Umbilical cord (tissue), 2 donors: ENCODE measurements around the gene KLF17. TPM values are rescaled to one million over a fixed set of nuclear protein-coding genes. Genes with fewer than 3 reads are reported as not detected.

Experiments
- DNase-seq: peaks from one replicate; pipeline ENCODE4 v3.0.0-alpha.2; 2015; ENCODE audit warnings: low spot score
- total RNA-seq: library from RNA; depleted of rRNA; stranded (reverse); fragments of >200 nt; gene quantifications from one replicate; pipeline ENCODE4 v1.2.3, GENCODE V29; 2014; ENCODE audit warnings: low replicate concordance; ENCODE audit not compliant: insufficient read depth

Gene KLF17
- 5.5 TPM for total RNA-seq

DNA sequence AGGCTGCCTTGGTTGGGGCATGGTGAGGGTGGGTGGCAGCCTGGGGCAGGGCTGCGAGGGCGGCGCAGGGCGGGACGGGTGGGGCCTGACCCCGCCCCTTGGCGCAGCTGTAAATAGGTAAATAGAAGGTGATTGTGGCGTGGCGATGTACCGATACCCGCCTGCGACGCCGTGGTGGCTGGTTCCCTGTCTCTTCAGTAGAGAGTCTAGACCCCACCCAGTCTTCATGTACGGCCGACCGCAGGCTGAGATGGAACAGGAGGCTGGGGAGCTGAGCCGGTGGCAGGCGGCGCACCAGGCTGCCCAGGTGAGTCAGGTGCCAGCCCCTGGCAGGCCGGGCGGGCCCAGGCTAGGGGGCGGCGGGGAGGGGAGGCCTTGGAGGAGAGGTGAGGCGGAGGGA, at the start of gene KLF17:
Gene KLF17 (plus strand): TSS at position 140 of the 400 bp plus-strand sequence. CDS start 87 bp downstream, at position 227.
- DNase-seq: no peak

DNA sequence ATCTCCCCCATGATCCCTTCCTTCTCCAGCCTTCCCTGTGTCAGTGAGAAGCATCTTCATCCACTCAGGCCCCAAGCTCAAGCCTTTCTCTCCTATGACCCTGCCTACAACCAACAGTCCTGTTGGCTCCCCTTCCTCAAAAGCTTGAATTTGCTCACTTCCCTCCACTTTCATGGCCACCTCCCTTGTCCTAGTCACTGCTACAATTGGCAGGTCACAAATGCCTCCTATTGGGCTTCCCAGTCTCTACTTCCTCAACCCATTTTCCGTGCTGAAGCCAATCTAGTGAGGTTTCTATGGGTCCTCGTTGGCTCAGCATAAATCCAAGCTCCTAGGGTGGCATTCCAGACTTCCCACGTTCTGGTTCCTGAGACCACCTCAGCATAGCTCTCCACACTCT, 47.2 kb upstream of the KLF17 start:
- no peak for DNase-seq

GRCh38 chr1:44072204-44072603, 46.4 kb upstream of the KLF17 start:
- DNase-seq: no peak

DNA sequence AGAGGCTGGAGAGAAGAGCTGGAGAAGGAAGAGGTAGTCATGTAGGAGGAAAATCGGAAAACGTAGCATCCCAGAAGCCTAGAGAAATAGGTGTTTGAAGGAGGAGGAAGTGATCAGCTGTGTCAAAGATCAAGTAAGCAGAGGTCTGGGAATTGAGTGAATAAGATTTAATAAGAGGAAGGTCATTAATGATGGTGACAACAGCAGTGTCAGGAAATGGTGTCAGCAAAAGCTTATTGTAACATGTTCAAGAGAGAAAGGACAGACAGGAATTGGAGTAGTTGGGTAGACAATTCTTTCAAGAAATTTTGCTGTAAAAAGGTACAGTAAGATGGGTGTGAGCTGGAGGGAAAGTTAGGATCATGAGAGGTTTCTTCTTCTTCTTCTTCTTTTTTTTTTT, 45.8 kb upstream of the KLF17 start:
- no peak for DNase-seq

GRCh38 chr1:44073528-44073927, 45.1 kb upstream of the KLF17 start:
- no peak for DNase-seq

GRCh38 chr1:44074415-44074814, 44.2 kb upstream of the KLF17 start:
- no peak for DNase-seq

GRCh38 chr1:44076066-44076465, 42.6 kb upstream of the KLF17 start:
- DNase-seq: no peak

DNA sequence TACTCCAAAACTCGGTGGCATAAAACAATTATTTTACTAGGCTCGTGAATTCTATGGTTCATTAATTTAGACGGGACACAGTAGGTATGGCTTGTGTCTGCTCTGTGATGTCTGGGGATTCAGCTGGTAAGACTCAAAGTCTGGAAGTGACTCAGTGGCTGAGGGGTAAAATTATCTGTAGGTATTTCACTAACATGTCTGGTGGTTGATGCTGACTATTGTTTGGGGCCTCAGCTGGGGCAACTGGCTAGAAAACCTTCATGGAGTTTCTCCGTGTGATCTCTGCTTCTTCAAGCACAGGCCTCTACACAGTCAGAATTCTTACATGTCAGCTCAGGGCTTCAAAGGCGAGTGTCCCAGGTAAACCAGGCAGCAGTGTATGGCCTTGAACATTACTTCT, 41.2 kb upstream of the KLF17 start:
- no peak for DNase-seq

GRCh38 chr1:44078104-44078503, 40.5 kb upstream of the KLF17 start:
- DNase-seq: no peak

- DNase-seq: no peak
These were observed 39.1 kb upstream of the KLF17 start for GRCh38 chr1:44079566-44079965.

DNA sequence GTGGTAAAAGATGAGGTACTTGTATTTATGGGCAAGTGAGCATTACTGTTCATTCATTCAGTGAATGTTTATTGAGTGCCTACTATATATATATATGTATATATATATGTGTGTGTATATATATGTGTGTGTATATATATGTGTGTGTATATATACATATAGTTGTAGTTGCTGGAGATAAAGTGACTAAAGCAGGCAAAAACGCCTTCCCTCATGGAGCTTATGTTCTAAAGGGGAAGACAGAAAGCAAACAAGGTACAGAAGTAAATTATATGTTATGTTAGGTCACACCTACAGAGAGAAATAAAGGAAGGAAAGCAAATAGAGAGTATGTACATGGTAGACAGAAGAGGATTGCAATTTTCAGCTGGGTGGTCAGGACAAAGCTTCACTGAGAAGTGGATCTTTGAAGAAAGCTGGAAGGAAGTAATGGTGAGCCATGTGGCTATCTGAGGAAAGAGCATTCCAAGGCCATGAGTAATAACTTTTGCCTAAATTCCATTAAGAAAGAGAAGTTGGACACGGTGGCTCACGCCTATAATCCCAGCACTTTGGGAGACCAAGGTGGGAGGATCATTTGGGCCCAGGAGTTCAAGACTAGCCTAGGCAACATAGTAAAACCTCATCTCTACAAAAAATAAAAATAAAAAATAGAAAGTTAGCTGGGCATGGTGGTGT, 33.5 kb upstream of the KLF17 start:
- no peak for DNase-seq

- no peak for DNase-seq
These were observed 31.7 kb upstream of the KLF17 start for GRCh38 chr1:44086692-44087474.

GRCh38 chr1:44089371-44090048, 29.1 kb upstream of the KLF17 start:
- peak; percentile 38 for DNase-seq

GRCh38 chr1:44090429-44091252, 28.0 kb upstream of the KLF17 start:
- no peak for DNase-seq

GRCh38 chr1:44094047-44094446, 24.6 kb upstream of the KLF17 start:
- no peak for DNase-seq

DNA sequence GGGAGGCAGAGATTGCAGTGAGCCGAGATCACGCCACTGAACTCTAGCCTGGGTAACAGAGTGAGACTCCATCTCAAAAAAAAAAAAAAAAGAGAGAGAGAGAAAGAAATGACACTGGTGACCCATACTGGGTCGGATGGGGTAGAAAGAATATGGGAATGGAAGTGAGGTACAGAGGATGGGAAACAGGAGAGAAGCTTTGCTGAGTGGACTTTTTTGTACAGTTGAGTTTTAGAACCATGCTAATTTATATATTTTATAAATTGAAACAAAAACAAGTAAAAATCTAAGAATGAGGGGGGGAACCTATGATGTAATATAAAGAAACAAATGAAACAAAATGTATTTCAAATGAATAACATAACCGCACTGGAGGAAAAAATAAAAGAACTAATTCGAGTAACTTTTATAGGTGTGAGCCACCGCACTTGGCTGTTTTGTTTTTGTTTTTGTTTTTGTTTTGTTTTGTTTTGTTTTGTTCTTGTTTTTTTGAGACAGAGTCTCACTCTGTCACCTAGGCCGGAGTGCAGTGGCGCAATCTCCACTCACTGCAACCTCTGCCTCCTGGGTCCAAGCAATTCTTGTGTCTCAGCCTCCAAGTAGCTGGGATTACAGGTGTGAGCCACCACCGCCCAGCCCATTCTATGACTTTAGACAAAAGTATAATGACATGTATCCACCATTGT, 18.3 kb upstream of the KLF17 start:
- no peak for DNase-seq

DNA sequence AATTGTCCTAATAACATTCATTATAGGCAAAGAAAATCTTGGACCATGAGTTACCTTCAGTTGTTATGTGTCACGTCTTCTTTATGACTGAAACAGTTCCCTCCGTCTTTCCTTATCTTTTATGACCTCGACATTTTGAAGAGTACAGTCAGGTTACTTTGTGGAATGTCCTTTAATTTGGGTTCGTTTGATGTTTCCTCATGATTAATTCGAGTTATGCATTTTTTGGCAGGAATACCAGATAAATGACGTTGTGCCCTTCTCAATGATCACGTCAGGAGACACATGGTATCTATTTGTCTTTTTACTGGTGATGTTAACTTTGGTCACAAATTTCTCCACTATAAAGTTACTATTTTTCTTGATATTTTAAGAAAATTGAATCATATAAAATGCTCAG, 17.3 kb upstream of the KLF17 start:
- no peak for DNase-seq

DNA sequence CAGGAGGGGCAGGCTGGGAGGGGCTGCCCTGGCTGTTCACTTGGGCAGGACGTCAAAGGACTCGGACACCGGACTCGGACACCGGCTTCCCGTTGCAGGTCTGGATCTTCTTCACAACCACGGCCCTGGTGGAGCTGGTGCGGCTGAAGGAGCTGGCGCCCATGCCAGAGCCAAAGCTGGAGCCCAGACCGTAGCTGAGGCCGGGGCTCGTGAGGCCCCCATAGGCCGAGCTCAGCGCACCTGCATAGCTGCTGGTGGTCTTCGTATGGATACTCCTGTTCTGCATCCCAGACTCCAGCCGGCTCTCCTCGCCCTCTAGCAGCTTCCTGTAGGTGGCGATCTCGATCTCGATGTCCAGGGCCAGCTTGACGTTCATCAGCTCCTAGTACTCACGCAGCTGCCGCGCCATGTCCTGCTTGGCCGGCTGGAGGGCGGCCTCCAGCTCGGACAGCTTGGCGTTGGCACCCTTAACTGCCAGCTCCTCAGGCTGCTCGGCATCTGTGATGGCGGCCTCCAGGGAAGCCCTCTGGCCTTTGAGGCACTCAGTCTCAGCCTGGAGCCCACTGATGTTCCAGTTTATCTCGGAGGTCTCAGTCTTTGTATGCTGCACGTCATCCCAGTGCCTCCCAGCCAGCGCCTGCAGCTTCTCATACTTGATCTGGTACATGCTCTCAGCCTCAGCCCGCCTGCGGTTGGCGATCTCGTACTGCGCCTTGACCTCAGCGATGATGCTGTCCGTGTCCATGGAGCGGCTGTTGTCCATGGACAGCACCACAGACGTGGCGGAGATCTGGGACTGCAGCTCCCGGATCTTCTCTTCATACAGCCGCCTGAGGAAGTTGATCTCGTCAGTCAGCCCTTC, 15.1 kb upstream of the KLF17 start:
- DNase-seq: no peak

GRCh38 chr1:44105810-44106209, 12.8 kb upstream of the KLF17 start:
- DNase-seq: no peak

DNA sequence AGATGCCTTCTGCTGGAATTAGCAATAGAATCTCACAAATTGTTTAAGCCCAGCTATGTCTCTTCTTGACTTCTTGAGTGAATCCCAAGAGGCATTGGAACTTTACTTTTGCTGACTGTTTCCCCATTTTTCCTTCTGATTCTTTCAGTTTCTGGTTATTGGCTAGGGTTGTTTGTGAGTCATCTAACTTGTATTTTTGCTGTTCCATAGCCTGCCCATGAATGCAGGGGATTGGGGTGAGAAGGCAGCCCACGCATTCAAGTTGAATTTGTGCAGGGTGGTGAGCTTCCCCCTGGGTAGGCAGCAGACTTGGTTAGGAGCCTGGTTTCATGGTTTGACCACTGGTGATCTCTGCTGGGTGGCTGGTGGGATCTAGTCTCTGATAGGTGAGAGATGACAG, 10.4 kb upstream of the KLF17 start:
- DNase-seq: no peak
